H1 (cell line): Measurements from ENCODE around the gene DIAPH1. TPM values are rescaled to one million over a fixed set of nuclear protein-coding genes. Genes with fewer than 3 reads are reported as not detected.

Experiments used
- CTCF ChIA-PET: fragments of 300-600 bp; sonication (Branson Sonifier 250); formaldehyde crosslinking; loops from one replicate; lab custom pipeline; 2021; ENCODE audit not compliant: partially characterized antibody; lab: Charles Lee
- POLR2A ChIA-PET: fragments of 300-600 bp; sonication (Branson Sonifier 250); formaldehyde crosslinking; loops from one replicate; lab custom pipeline; 2021; ENCODE audit warnings: inconsistent platforms; ENCODE audit not compliant: partially characterized antibody; lab: Charles Lee
- DNase-seq, 2 experiments: peaks; one replicate each; pipeline versions ENCODE4 v3.0.0 to v3.0.0-alpha.2; 2010 to 2022; ENCODE audit warnings: low spot score in 2 of 2, low read depth in 1 of 2, mixed read lengths in 1 of 2
- FAIRE-seq: peaks from 2 replicates; lab custom pipeline; 2011; peaks lifted over from hg19 to GRCh38; lab: Jason Lieb, UNC
- H2AFZ ChIP-seq: 2 replicates; pipeline ENCODE4 v1.8.1; 2012; ENCODE audit warnings: low read length, inconsistent platforms
- H2AK5ac ChIP-seq: 2 replicates; pipeline ENCODE4 v1.6.1; 2013; ENCODE audit warnings: low read depth, low read length
- H2BK120ac ChIP-seq: replicated peaks from 2 replicates; pipeline ENCODE3; 2013; ENCODE audit warnings: low read depth, low read length, inconsistent platforms
- H2BK12ac ChIP-seq: 2 replicates; pipeline ENCODE4 v1.6.1; 2013; ENCODE audit warnings: low read depth, low read length
- H2BK15ac ChIP-seq: 2 replicates; pipeline ENCODE4 v1.6.1; 2013; ENCODE audit warnings: low read length
- H2BK20ac ChIP-seq: 2 replicates; pipeline ENCODE4 v1.6.1; 2013; ENCODE audit warnings: low read length
- H2BK5ac ChIP-seq: 2 replicates; pipeline ENCODE4 v1.6.1; 2013; ENCODE audit warnings: low read depth, low read length
- H3K14ac ChIP-seq: 2 replicates; pipeline ENCODE4 v1.6.1; 2013; ENCODE audit warnings: inconsistent platforms; ENCODE audit not compliant: insufficient read length
- H3K18ac ChIP-seq: 2 replicates; pipeline ENCODE4 v1.6.1; 2013; ENCODE audit warnings: low read length; ENCODE audit errors: extremely low read depth
- H3K23ac ChIP-seq: 2 replicates; pipeline ENCODE4 v1.6.1; 2013; ENCODE audit warnings: inconsistent platforms; ENCODE audit not compliant: insufficient read length
- H3K23me2 ChIP-seq: 2 replicates; pipeline ENCODE4 v1.6.1; 2013; ENCODE audit warnings: low read depth, low read length
- H3K27ac ChIP-seq: 2 replicates; pipeline ENCODE4 v1.6.1; 2011; ENCODE audit warnings: low read depth, low read length, inconsistent platforms
- H3K27me3 ChIP-seq, 4 experiments: replicated peaks in 1 of 4; 1 replicate in 1 of 4; 2 replicates in 3 of 4; pipeline versions ENCODE4 v1.6.1 to v1.8.1; 2011 to 2013; ENCODE audit warnings: low read length in 3 of 4, mild to moderate bottlenecking in 3 of 4, inconsistent platforms in 2 of 4, mixed read lengths in 2 of 4, moderate library complexity in 1 of 4; ENCODE audit not compliant: control insufficient read depth in 3 of 4, insufficient read depth in 3 of 4; ENCODE audit errors: extremely low read depth in 1 of 4
- H3K36me3 ChIP-seq, 4 experiments: 2 replicates each; pipeline versions ENCODE4 v1.6.1 to v1.8.1; 2011 to 2013; ENCODE audit warnings: mild to moderate bottlenecking in 4 of 4, low read length in 3 of 4, moderate library complexity in 2 of 4, control low read depth in 1 of 4, inconsistent platforms in 1 of 4; ENCODE audit not compliant: insufficient read depth in 4 of 4, control insufficient read depth in 2 of 4
- H3K4ac ChIP-seq: replicated peaks from 2 replicates; pipeline ENCODE3; 2013; ENCODE audit warnings: low read length, low read depth, mixed read lengths, inconsistent platforms; ENCODE audit not compliant: insufficient read length
- H3K4me1 ChIP-seq, 4 experiments: replicated peaks in 1 of 4; 1 replicate in 1 of 4; 2 replicates in 3 of 4; pipeline versions ENCODE4 v1.6.1 to v1.8.1; 2011 to 2013; ENCODE audit warnings: low read length in 3 of 4, inconsistent platforms in 2 of 4, mixed read lengths in 1 of 4; ENCODE audit not compliant: insufficient read depth in 4 of 4, control insufficient read depth in 3 of 4
- H3K4me2 ChIP-seq, 2 experiments: 2 replicates each; pipeline versions ENCODE4 v1.6.1 to v1.8.1; 2011 to 2013; ENCODE audit warnings: low read depth in 2 of 2, low read length in 2 of 2, control low read depth in 1 of 2, inconsistent platforms in 1 of 2, mild to moderate bottlenecking in 1 of 2; ENCODE audit not compliant: insufficient read depth in 1 of 2
- H3K4me3 ChIP-seq, 4 experiments: fragments of 200-600, 300-600 bp in 1 of 4; sonication (generic), shearing (Covaris generic), sonication (Bioruptor Twin) in 1 of 4; 2 replicates each; pipeline versions ENCODE4 v1.5.1 to v1.8.1; 2011 to 2016; ENCODE audit warnings: low read length in 4 of 4, low read depth in 3 of 4, control low read depth in 2 of 4, inconsistent platforms in 2 of 4, mild to moderate bottlenecking in 2 of 4, mixed read lengths in 1 of 4, moderate library complexity in 1 of 4; ENCODE audit not compliant: insufficient read depth in 2 of 4; ENCODE audit errors: extremely low read depth in 1 of 4
- H3K56ac ChIP-seq: replicated peaks from 2 replicates; pipeline ENCODE3; 2013; ENCODE audit warnings: low read depth, mild to moderate bottlenecking, mixed read lengths, low read length, inconsistent platforms; ENCODE audit not compliant: insufficient read length
- H3K79me1 ChIP-seq: 2 replicates; pipeline ENCODE4 v1.6.1; 2013; ENCODE audit warnings: low read depth, low read length, control low read depth
- H3K79me2 ChIP-seq, 2 experiments: 2 replicates each; pipeline versions ENCODE4 v1.6.1 to v1.8.1; 2012 to 2013; ENCODE audit warnings: low read length in 2 of 2, mild to moderate bottlenecking in 2 of 2, inconsistent platforms in 1 of 2; ENCODE audit not compliant: insufficient read depth in 2 of 2, control insufficient read depth in 1 of 2
- H3K9ac ChIP-seq, 4 experiments: replicated peaks in 1 of 4; 1 replicate in 1 of 4; 2 replicates in 3 of 4; pipeline versions ENCODE4 v1.6.1 to v1.8.1; 2011 to 2013; ENCODE audit warnings: low read depth in 3 of 4, low read length in 3 of 4, control low read depth in 2 of 4, mild to moderate bottlenecking in 2 of 4, moderate library complexity in 2 of 4, inconsistent platforms in 1 of 4; ENCODE audit errors: extremely low read depth in 1 of 4
- H3K9me3 ChIP-seq, 2 experiments: 2 replicates each; pipeline versions ENCODE4 v1.6.1 to v1.8.1; 2012 to 2013; ENCODE audit warnings: mild to moderate bottlenecking in 2 of 2, moderate library complexity in 2 of 2, control low read depth in 1 of 2, inconsistent platforms in 1 of 2, low read depth in 1 of 2, low read length in 1 of 2, mixed read lengths in 1 of 2; ENCODE audit not compliant: insufficient read depth in 2 of 2
- H4K20me1 ChIP-seq, 2 experiments: replicated peaks in 1 of 2; 2 replicates each; pipeline versions ENCODE3 to v1.8.1; 2011 to 2013; ENCODE audit warnings: inconsistent platforms in 2 of 2, low read length in 2 of 2, mild to moderate bottlenecking in 1 of 2; ENCODE audit not compliant: insufficient read depth in 2 of 2, control insufficient read depth in 1 of 2
- H4K5ac ChIP-seq: 2 replicates; pipeline ENCODE4 v1.6.1; 2013; ENCODE audit warnings: low read length, low read depth, mixed read lengths, inconsistent platforms; ENCODE audit not compliant: insufficient read length
- H4K8ac ChIP-seq: 2 replicates; pipeline ENCODE4 v1.8.0; 2013; ENCODE audit warnings: mild to moderate bottlenecking, moderate library complexity, low read length, inconsistent platforms; ENCODE audit not compliant: insufficient read depth; ENCODE audit errors: extremely low read depth
- H4K91ac ChIP-seq: replicated peaks from 2 replicates; pipeline ENCODE3; 2013; ENCODE audit warnings: low read length, mixed read lengths, inconsistent platforms; ENCODE audit not compliant: insufficient read length
- ASH2L ChIP-seq: fragments of 200-600, 300-600 bp; sonication (generic); IDR thresholded peaks from one replicate; pipeline ENCODE4 v1.7.1; 2017; ENCODE audit warnings: low read length
- BACH1 ChIP-seq: IDR thresholded peaks from 2 replicates; pipeline ENCODE4 v1.6.1; 2012; ENCODE audit warnings: low read length, improper control_type of control experiment
- CBX8 ChIP-seq: fragments of 300-800, 300-1000 bp; sonication (generic); IDR thresholded peaks from 2 replicates; pipeline ENCODE4 v1.7.1; 2016; ENCODE audit warnings: low read depth, low read length, borderline replicate concordance
- CEBPB ChIP-seq: IDR thresholded peaks from 2 replicates; pipeline ENCODE4 v1.6.1; 2012; ENCODE audit warnings: low read depth, low read length
- EP300 ChIP-seq, 2 experiments: IDR thresholded peaks; 1 replicate in 1 of 2; 2 replicates in 1 of 2; pipeline ENCODE4 v1.6.1; 2011 to 2012; ENCODE audit warnings: low read depth in 2 of 2, low read length in 2 of 2, mild to moderate bottlenecking in 2 of 2, borderline replicate concordance in 1 of 2, inconsistent platforms in 1 of 2, moderate library complexity in 1 of 2
- FOSL1 ChIP-seq: IDR thresholded peaks from 2 replicates; pipeline ENCODE4 v1.6.1; 2011; ENCODE audit warnings: mild to moderate bottlenecking, low read depth, low read length, moderate library complexity; ENCODE audit not compliant: insufficient read depth
- KDM1A ChIP-seq: fragments of 200-600, 300-600 bp; sonication (generic); IDR thresholded peaks from 2 replicates; pipeline ENCODE4 v1.7.1; 2016; ENCODE audit warnings: mild to moderate bottlenecking, low read length, borderline replicate concordance
- MAFK ChIP-seq: IDR thresholded peaks from 2 replicates; pipeline ENCODE4 v1.6.1; 2012; ENCODE audit warnings: low read depth, mild to moderate bottlenecking, improper control_type of control experiment, low read length
- POU5F1 ChIP-seq: IDR thresholded peaks from 2 replicates; pipeline ENCODE4 v1.6.1; 2011; ENCODE audit warnings: low read depth, mild to moderate bottlenecking, low read length, moderate library complexity
- RBBP5 ChIP-seq: IDR thresholded peaks from 2 replicates; pipeline ENCODE4 v1.7.1; 2012; ENCODE audit warnings: low read depth, mild to moderate bottlenecking, inconsistent platforms, low read length, moderate library complexity, borderline replicate concordance
- RFX5 ChIP-seq: IDR thresholded peaks from 2 replicates; pipeline ENCODE4 v1.6.1; 2011; ENCODE audit warnings: low read depth, low read length, improper control_type of control experiment, borderline replicate concordance
- whole genome bisulfite sequencing, 2 experiments: shearing (Covaris generic) in 1 of 2; methylation state at CpG; one replicate each; pipeline versions ENCODE4 v1.1.6 to v1.1.7; 2013 to 2015; ENCODE audit warnings: low lambda C conversion rate in 2 of 2, mixed read lengths in 2 of 2, inconsistent platforms in 1 of 2, low coverage in 1 of 2, missing lambda C conversion rate in 1 of 2; ENCODE audit not compliant: insufficient replicate concordance in 2 of 2, insufficient coverage in 1 of 2, insufficient read length in 1 of 2; ENCODE audit errors: extremely low coverage in 1 of 2, missing lambda C conversion rate in 1 of 2; 5-methylcytosine and 5-hydroxymethylcytosine counted together
- polyA plus RNA-seq, 7 experiments: library from polyadenylated mRNA; depleted of rRNA in 3 of 7; stranded (reverse) in 5 of 7; unstranded in 2 of 7; fragments of >200 nt in 5 of 7; fragments of 200-250 nt in 2 of 7; gene quantifications; 1 replicate in 5 of 7; 2 replicates in 1 of 7; 4 replicates in 1 of 7; pipeline versions ENCODE4 v1.2.1 to v1.2.3, GENCODE V29; 2011 to 2013; ENCODE audit warnings: missing spikeins in 2 of 7, mixed read lengths in 2 of 7
- total RNA-seq: library from RNA; stranded (reverse); fragmentation: NEBNext Ultra II Directional; extraction: Animal tissue kit (Norgen Biotek cat#: 25700); gene quantifications from 2 replicates; pipeline ENCODE4 v1.2.1, GENCODE V29; 2021

The DIAPH1 gene
- total and polyA plus RNA-seq, 2 of the 8 experiments (the other 6 are each of a cell fraction or from before 2014, with no cell fraction given): 61.2 to 114 TPM

GRCh38 chr5:141476132-141476911 is 142.5 kb downstream of the DIAPH1 start:
- H3K56ac ChIP-seq: no peak overlapping the region
- H3K9me3 ChIP-seq: no peaks in the 10 kb centered on the region
- no peaks in the 10 kb centered on the region for H3K36me3 ChIP-seq
- H3K23ac ChIP-seq: no peak overlapping the region
- ChIA-PET POLR2A (interaction anchor here (1.4 to 1.9 kb wide), 3 partner anchors 9 to 156 kb away, joined by 4 to 8 read pairs (median 6); partner anchors contain the start of gene TAF7), CTCF (interaction anchor here (0.7 to 8.6 kb wide), 19 partner anchors 14 to 267 kb away, joined by 3 to 218 read pairs (median 4); partner anchors contain the start of genes PCDHB12, PCDHGA10, PCDHGA12 and PCDHGA8)
- no peaks in the 10 kb centered on the region; the same call in 1 of the 2 replicates for H3K23me2 ChIP-seq
- WGBS, 2 experiments: 9% methylated on average over 58 of the region's 58 CpGs; no CpG with 5 or more reads in 1 of the 2 experiments
- DNase-seq (peak in 1 of 2 experiments; percentile 75), FAIRE-seq (no peak)
- no peak overlapping the region for H2BK120ac ChIP-seq
- no peak overlapping the region for H4K5ac ChIP-seq
- H3K27ac ChIP-seq: no peak overlapping the region
- peaks cover 0 to 14% of the 10 kb centered on the region in 2 experiments for H4K20me1 ChIP-seq
- H4K91ac ChIP-seq: no peak overlapping the region
- H3K27me3 ChIP-seq: peaks cover 11 to 24% (median 23%) of the 10 kb centered on the region in 4 experiments
- H3K79me1 ChIP-seq: no peaks in the 10 kb centered on the region
- H3K4me3 ChIP-seq: peak overlapping the region; percentile 68 to 85 (median 74)
- peak overlapping the region; percentile 69; the same call in 1 of the 2 replicates for H4K8ac ChIP-seq
- no peak overlapping the region for H3K4ac ChIP-seq
- peak overlapping the region; percentile 98 to 100 for H3K4me2 ChIP-seq
- no peak overlapping the region for H3K14ac ChIP-seq
- H2BK20ac ChIP-seq: no peak overlapping the region
- H3K4me1 ChIP-seq: peaks cover 0 to 5% (median 3%) of the 10 kb centered on the region in 4 experiments; a peak in 4 of 7 replicates
- no peak overlapping the region for H2BK12ac ChIP-seq
- peak overlapping the region; percentile 27 to 74 (median 53) for H3K9ac ChIP-seq
- no peak overlapping the region; the same call in 1 of the 2 replicates for H3K18ac ChIP-seq
- no peak overlapping the region for H2AK5ac ChIP-seq
- H2AFZ ChIP-seq: peak overlapping the region; percentile 53
- H2BK5ac ChIP-seq: no peak overlapping the region
- H3K79me2 ChIP-seq: no peaks in the 10 kb centered on the region
- no peak overlapping the region for H2BK15ac ChIP-seq
- TF ChIP-seq FOSL1 (no peak), ASH2L (peak; percentile 51), MAFK (no peak), KDM1A (no peak), CBX8 (no peak), CEBPB (no peak), EP300 (IDR thresholded peaks at IDR 0.05; ENCODE audit: borderline replicate concordance in 1 of 2, low read depth in 2 of 2, low read length in 2 of 2) (no peak), RBBP5 (peak; percentile 76; the same call in 1 of the 2 replicates), BACH1 (no peak), POU5F1 (no peak), RFX5 (no peak)
